ENCODE results near the gene ARHGEF25. TPM values are rescaled to one million over a fixed set of nuclear protein-coding genes. Genes with fewer than 3 reads are reported as not detected.
A peak's percentile ranks its signal among the peaks of the same experiment; 100 is the strongest.
"Not testable (repeated sequence)": the region's sequence is repeated elsewhere in the genome, so short reads cannot be mapped to it uniquely, and the experiment has no call there.

ARHGEF25 gene
- 10 to 100 TPM in 1 of 2 donors, 1 to 10 TPM in 1; 2.4 to 12.8 TPM for total RNA-seq

- intact Hi-C loops (cut with DNase I), result no loop called here
- H3K4me1 ChIP-seq, result no peaks in the 10 kb centered on the region
- no peak for TF ChIP-seq CTCF (IDR thresholded peaks at IDR 0.05)
- H3K36me3 ChIP-seq, result no peaks in the 10 kb centered on the region
- H3K27ac ChIP-seq, result peak within 1 kb of the TSS; percentile 60
- H3K27me3 ChIP-seq, result peaks cover 24% of the 10 kb centered on the region
- peak within 1 kb of the TSS; percentile 45 for H3K4me3 ChIP-seq
- H3K9me3 ChIP-seq, result no peaks in the 10 kb centered on the region
- peak within 1 kb of the TSS; percentile 35 to 76 for H3K9ac ChIP-seq (ENCODE audit: low read depth in 2 of 2, low read length in 2 of 2)
- peak; percentile 51 for DNase-seq
Observed at GRCh38 chr12:57611108-57611826, at the start of gene ARHGEF25. Gene ARHGEF25 (plus strand): TSS chr12:57611435. CDS start chr12:57611895, 460 bp downstream.

- Histone ChIP-seq H3K27ac (no peak overlapping the region), H3K27me3 (no peaks in the 10 kb centered on the region), H3K9ac (ENCODE audit: low read depth in 2 of 2, low read length in 2 of 2) (no peak overlapping the region), H3K9me3 (no peaks in the 10 kb centered on the region), H3K4me3 (no peak overlapping the region), H3K4me1 (no peaks in the 10 kb centered on the region), H3K36me3 (no peaks in the 10 kb centered on the region)
- intact Hi-C loops (cut with DNase I), result no loop called here
- TF ChIP-seq CTCF (IDR thresholded peaks at IDR 0.05), result no peak
- no peak for DNase-seq
Observed at GRCh38 chr12:57563358-57563757, 47.9 kb upstream of the ARHGEF25 start.

- H3K4me1 ChIP-seq, result no peaks in the 10 kb centered on the region
- intact Hi-C loops (cut with DNase I), result no loop called here
- no peak for DNase-seq
- no peaks in the 10 kb centered on the region for H3K36me3 ChIP-seq
- H3K27ac ChIP-seq, result no peak overlapping the region
- no peak overlapping the region for H3K4me3 ChIP-seq
- no peaks in the 10 kb centered on the region for H3K9me3 ChIP-seq
- TF ChIP-seq CTCF (IDR thresholded peaks at IDR 0.05), result no peak
- no peak overlapping the region for H3K9ac ChIP-seq (ENCODE audit: low read depth in 2 of 2, low read length in 2 of 2)
- H3K27me3 ChIP-seq, result no peaks in the 10 kb centered on the region
Observed at GRCh38 chr12:57564178-57564740, 47.0 kb upstream of the ARHGEF25 start.

- no peak for TF ChIP-seq CTCF (IDR thresholded peaks at IDR 0.05)
- no peak overlapping the region for H3K4me3 ChIP-seq
- DNase-seq, result no peak
- H3K27ac ChIP-seq, result no peak overlapping the region
- no peaks in the 10 kb centered on the region for H3K4me1 ChIP-seq
- intact Hi-C loops (cut with DNase I), result no loop called here
- no peaks in the 10 kb centered on the region for H3K27me3 ChIP-seq
- H3K36me3 ChIP-seq, result no peaks in the 10 kb centered on the region
- H3K9me3 ChIP-seq, result no peaks in the 10 kb centered on the region
- H3K9ac ChIP-seq (ENCODE audit: low read depth in 2 of 2, low read length in 2 of 2), result no peak overlapping the region
Observed at GRCh38 chr12:57568838-57569237, 42.4 kb upstream of the ARHGEF25 start.

- Histone ChIP-seq H3K4me1 (no peaks in the 10 kb centered on the region), H3K9me3 (no peaks in the 10 kb centered on the region), H3K4me3 (no peak overlapping the region), H3K27ac (no peak overlapping the region), H3K9ac (ENCODE audit: low read depth in 2 of 2, low read length in 2 of 2) (no peak overlapping the region), H3K27me3 (no peaks in the 10 kb centered on the region), H3K36me3 (no peaks in the 10 kb centered on the region)
- intact Hi-C loops (cut with DNase I), result no loop called here
- no peak for DNase-seq
- no peak for TF ChIP-seq CTCF (IDR thresholded peaks at IDR 0.05)
Observed at GRCh38 chr12:57569858-57570257, 41.4 kb upstream of the ARHGEF25 start.

GRCh38 chr12:57570438-57570837 lies 40.8 kb upstream of the ARHGEF25 start:
- H3K9me3 ChIP-seq; H3K27me3 ChIP-seq; H3K4me3 ChIP-seq; H3K4me1 ChIP-seq; H3K36me3 ChIP-seq; H3K9ac ChIP-seq (ENCODE audit: low read depth in 2 of 2, low read length in 2 of 2); intact Hi-C loops (cut with DNase I); H3K27ac ChIP-seq; DNase-seq: not testable (repeated sequence)

Measured in colonic mucosa (tissue), 4 donors.